Stomach smooth muscle (tissue), 2 donors: ENCODE results near the gene SNRNP40.

Experiments
- H3K27ac ChIP-seq: one replicate; pipeline ENCODE4 v1.7.0; 2013; ENCODE audit warnings: mild to moderate bottlenecking, low read length, inconsistent platforms
- H3K27me3 ChIP-seq, 2 donors: one replicate each; pipeline ENCODE4 v1.7.0; 2013; ENCODE audit warnings: low read length in 2 of 2; ENCODE audit not compliant: insufficient read depth in 2 of 2, control insufficient read depth in 1 of 2
- H3K36me3 ChIP-seq, 2 donors: one replicate each; pipeline ENCODE4 v1.7.0; 2013; ENCODE audit warnings: low read length in 2 of 2; ENCODE audit not compliant: control insufficient read depth in 2 of 2, insufficient read depth in 2 of 2
- H3K4me1 ChIP-seq: one replicate; pipeline ENCODE4 v1.7.0; 2013; ENCODE audit warnings: low read length; ENCODE audit not compliant: control insufficient read depth, insufficient read depth
- H3K4me3 ChIP-seq, 2 donors: one replicate each; pipeline ENCODE4 v1.7.0; 2013; ENCODE audit warnings: low read length in 2 of 2
- H3K9ac ChIP-seq, 2 donors: one replicate each; pipeline ENCODE4 v1.7.0; 2013; ENCODE audit warnings: low read length in 2 of 2, mild to moderate bottlenecking in 1 of 2
- H3K9me3 ChIP-seq, 2 donors: one replicate each; pipeline ENCODE4 v1.7.0; 2013; ENCODE audit warnings: low read length in 2 of 2; ENCODE audit not compliant: control insufficient read depth in 2 of 2
- donor health status: healthy.
- donor health status: Pancreatic carcinoma.

Gene SNRNP40

DNA sequence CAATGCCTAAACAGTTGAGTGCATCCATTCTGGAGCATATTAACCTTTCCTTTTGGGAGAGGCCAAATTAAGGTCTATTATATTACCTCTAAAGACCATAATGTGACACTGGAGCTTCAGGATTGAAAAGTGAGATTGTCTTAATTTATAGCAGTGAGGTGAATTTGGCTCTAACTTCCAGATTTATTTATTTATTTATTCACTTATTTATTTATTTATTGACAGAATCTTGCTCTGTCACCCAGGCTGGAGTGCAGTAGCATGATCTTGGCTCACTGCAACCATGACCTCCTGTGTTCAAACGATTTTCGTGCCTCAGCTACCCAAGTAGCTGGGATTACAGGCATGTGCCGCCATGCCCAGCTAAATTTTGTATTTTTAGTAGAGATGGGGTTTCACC lies 19.3 kb upstream of the SNRNP40 start:
- Histone ChIP-seq H3K27ac (no peak overlapping the region), H3K4me1 (no peaks in the 10 kb centered on the region), H3K36me3 (peaks cover 27 to 42% of the 10 kb centered on the region in 2 donors), H3K27me3 (no peaks in the 10 kb centered on the region), H3K9ac (no peak overlapping the region), H3K4me3 (no peak overlapping the region), H3K9me3 (no peaks in the 10 kb centered on the region)

DNA sequence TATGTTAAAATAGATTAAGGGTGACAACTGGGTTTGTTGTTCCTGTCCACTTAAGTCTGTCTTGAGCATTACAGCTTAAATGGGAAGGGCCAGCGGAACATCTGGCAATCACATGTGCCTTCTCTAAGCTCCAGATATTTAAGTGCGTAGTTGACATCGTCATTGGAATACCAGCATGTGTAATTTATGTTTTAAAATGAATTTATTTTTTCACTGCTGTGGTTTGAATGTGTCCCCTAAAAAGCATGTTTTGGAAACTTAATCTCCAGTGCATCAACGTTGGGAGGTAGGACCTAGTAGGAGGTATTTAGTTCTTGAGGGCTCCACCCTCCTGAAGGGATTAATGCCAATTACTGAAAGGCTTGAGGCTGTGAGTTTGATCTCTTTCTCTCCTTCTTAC lies 13.6 kb upstream of the SNRNP40 start:
- Histone ChIP-seq H3K9ac (no peak overlapping the region), H3K9me3 (no peaks in the 10 kb centered on the region), H3K36me3 (peaks cover 10 to 18% of the 10 kb centered on the region in 2 donors), H3K27me3 (no peaks in the 10 kb centered on the region), H3K4me1 (no peaks in the 10 kb centered on the region), H3K4me3 (no peak overlapping the region), H3K27ac (no peak overlapping the region)

DNA sequence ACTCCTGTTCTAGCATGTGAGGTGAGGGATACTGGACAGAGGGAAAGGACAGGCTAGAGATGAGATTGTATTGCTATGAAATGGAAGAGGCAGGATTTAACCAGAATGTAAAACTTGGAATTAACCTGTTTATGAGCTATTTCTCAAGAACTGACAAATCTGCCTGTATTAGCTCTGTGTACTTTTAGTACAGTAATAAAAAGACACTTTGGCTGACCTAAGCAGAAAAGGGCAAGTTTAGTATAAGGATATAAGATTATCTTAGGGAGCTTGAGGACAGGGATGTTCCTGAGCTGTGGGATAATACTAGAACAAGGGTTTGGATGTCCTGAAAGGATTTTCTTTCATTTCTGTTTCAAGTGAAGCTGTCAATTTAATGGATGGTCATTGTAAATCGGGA lies 11.4 kb upstream of the SNRNP40 start:
- H3K9ac ChIP-seq = no peak overlapping the region
- H3K4me1 ChIP-seq = no peaks in the 10 kb centered on the region
- H3K9me3 ChIP-seq = no peaks in the 10 kb centered on the region
- H3K4me3 ChIP-seq = no peak overlapping the region
- H3K27ac ChIP-seq = no peak overlapping the region
- peaks cover 9 to 17% of the 10 kb centered on the region in 2 donors for H3K36me3 ChIP-seq
- no peaks in the 10 kb centered on the region for H3K27me3 ChIP-seq

DNA sequence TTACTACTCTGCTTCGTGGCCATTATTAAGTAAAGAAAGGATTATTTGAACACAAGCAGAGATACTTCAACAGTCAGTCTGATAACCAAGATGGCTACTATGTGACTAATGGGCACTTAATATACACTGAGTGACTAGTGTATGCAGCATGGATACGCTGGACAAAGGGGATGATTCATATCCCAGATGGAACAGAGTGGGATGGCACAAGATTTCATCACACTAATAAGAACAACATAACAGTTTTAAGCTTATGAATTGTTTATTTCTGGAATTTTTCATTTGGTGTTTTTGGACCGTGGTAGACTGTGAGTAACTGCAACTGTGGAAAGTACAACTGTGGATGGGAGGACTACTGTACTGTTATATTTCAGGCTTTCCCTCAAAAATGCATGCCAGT lies 9.7 kb upstream of the SNRNP40 start:
- H3K27ac ChIP-seq = no peak overlapping the region
- H3K9me3 ChIP-seq = no peaks in the 10 kb centered on the region
- H3K27me3 ChIP-seq = no peaks in the 10 kb centered on the region
- H3K36me3 ChIP-seq = peaks cover 2% of the 10 kb centered on the region in 2 donors
- H3K9ac ChIP-seq = no peak overlapping the region
- H3K4me3 ChIP-seq = no peak overlapping the region
- H3K4me1 ChIP-seq = no peaks in the 10 kb centered on the region

GRCh38 chr1:31302709-31303441 lies 6.3 kb upstream of the SNRNP40 start:
- Histone ChIP-seq H3K4me1 (peaks cover 7% of the 10 kb centered on the region), H3K36me3 (no peaks in the 10 kb centered on the region), H3K27me3 (no peaks in the 10 kb centered on the region), H3K9me3 (no peaks in the 10 kb centered on the region), H3K4me3 (no peak overlapping the region), H3K9ac (no peak overlapping the region), H3K27ac (no peak overlapping the region)

- no peak overlapping the region for H3K4me3 ChIP-seq
- H3K27ac ChIP-seq = no peak overlapping the region
- H3K27me3 ChIP-seq = no peaks in the 10 kb centered on the region
- H3K36me3 ChIP-seq = no peaks in the 10 kb centered on the region
- peaks cover 20% of the 10 kb centered on the region for H3K4me1 ChIP-seq
- no peaks in the 10 kb centered on the region for H3K9me3 ChIP-seq
- H3K9ac ChIP-seq = no peak overlapping the region
Measured at GRCh38 chr1:31300193-31300592, 3.6 kb upstream of the SNRNP40 start.

DNA sequence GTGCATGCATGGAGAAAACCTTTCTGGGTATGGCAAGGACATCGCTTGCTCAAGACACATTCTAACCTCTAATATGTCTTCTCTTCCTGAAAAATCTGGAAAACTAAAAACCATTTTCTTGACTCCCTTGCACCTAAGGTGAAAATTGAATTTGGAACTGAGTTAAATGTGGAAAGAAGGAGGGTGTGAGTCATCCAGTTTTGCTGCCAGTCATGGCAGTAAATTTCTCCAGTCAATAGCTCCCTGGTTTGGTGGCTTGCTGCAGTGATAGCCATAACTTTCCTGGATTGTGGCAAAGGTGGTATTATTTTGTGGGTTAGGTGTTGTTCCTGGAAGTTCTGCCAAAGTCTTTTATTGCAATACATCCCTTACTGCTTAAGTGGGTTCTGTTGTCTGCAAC lies 2.8 kb upstream of the SNRNP40 start:
- Histone ChIP-seq H3K36me3 (no peaks in the 10 kb centered on the region), H3K4me1 (peaks cover 20% of the 10 kb centered on the region), H3K9ac (no peak overlapping the region)

DNA sequence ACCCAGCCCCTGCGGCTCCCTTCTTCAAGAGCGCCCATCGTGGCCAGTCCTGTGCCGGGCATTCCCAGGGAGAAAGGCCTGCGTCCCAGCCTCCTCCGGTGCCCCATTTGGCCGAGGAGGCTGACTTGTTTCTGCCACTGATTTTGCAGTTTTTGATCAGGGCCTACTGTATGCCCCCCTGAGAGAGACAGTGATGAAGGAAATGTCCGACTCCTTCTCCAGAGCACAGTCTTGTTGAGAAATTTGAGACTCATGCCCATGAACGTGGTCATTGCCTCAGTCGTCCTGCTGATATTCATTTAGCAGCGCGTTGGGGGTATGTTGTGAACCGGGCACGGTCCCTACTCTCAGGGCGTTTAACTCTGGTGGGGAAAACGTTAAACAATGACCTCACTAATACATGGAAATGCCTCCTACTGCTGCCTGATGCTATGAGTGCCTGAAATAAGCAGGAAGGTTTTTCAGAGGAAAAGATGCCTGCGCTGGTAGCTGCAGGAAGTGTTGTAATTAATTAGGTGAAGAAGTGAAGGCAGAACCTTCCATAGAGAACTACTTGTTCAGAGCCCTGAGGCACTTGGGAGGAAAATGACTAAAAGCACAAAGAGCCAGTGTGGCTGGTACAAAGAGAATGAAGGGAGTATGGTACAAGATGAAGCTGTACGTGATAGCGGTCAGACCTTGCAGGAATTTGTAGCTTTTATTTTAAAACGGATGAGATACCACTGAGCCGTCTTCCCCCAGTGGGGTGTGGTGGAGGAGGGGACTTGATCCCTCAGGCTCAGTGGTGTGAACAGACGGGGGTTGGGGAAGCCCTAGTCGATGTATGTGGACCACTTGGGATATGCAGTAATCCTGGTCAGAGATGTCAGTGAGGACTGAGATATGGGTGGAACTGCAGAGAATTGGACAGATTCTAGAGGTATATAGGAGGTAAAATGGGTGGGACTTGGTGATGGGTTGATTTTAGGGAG lies 974 bp upstream of the SNRNP40 start:
- peak overlapping the region; percentile 88 to 99 for H3K4me3 ChIP-seq
- peaks cover 20% of the 10 kb centered on the region for H3K4me1 ChIP-seq
- H3K9me3 ChIP-seq = no peaks in the 10 kb centered on the region
- H3K9ac ChIP-seq = peak overlapping the region; percentile 90 to 96
- no peaks in the 10 kb centered on the region for H3K27me3 ChIP-seq
- peaks cover 8 to 9% of the 10 kb centered on the region in 2 donors for H3K36me3 ChIP-seq
- peak overlapping the region; percentile 89 for H3K27ac ChIP-seq

More for the DNA sequence above, 2.8 kb upstream of the SNRNP40 start:
- Histone ChIP-seq H3K27ac (no peak overlapping the region), H3K9me3 (no peaks in the 10 kb centered on the region), H3K4me3 (no peak overlapping the region), H3K27me3 (no peaks in the 10 kb centered on the region)

- peak overlapping the region; percentile 93 to 99 for H3K4me3 ChIP-seq
- peak overlapping the region; percentile 89 for H3K27ac ChIP-seq
- H3K36me3 ChIP-seq = peaks cover 14 to 17% of the 10 kb centered on the region in 2 donors
- H3K27me3 ChIP-seq = no peaks in the 10 kb centered on the region
- H3K9ac ChIP-seq = peak overlapping the region; percentile 94 to 99
- H3K9me3 ChIP-seq = no peaks in the 10 kb centered on the region
- H3K4me1 ChIP-seq = peaks cover 20% of the 10 kb centered on the region
Measured at GRCh38 chr1:31295874-31296485, 608 bp downstream of the SNRNP40 start.

DNA sequence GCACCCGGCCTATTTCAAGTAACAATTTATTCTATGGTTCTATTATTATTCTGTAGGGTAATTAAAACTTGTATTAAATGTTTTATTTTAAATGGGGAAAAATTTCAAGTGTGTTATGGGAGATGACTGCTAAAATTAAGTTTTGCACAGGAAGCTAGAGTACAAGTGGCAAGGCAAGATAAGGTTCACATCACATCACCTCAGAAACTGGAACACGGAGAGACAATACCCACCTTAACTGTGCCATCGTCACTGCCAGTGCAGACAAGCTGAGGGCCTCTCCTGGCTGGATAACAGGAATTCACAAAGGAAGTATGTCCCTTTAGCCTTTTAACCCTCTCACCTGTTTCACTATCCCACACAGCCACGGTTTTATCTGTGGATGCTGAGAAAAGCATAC lies 7.6 kb downstream of the SNRNP40 start:
- Histone ChIP-seq H3K4me1 (no peaks in the 10 kb centered on the region), H3K9ac (no peak overlapping the region), H3K4me3 (no peak overlapping the region), H3K36me3 (peaks cover 43 to 48% of the 10 kb centered on the region in 2 donors), H3K27ac (no peak overlapping the region), H3K9me3 (no peaks in the 10 kb centered on the region), H3K27me3 (no peaks in the 10 kb centered on the region)
